GM18520 (cell line): ENCODE measurements around the gene SPRYD3.
"Not testable (repeated sequence)": the region's sequence is repeated elsewhere in the genome, so short reads cannot be mapped to it uniquely, and the experiment has no call there.

ENCODE experiments used
- ATAC-seq: cut with Tn5 transposase; IDR thresholded peaks from one replicate; pipeline ENCODE4 v1.9.1; 2021; ENCODE audit not compliant: unreplicated experiment

SPRYD3 gene, protein sequence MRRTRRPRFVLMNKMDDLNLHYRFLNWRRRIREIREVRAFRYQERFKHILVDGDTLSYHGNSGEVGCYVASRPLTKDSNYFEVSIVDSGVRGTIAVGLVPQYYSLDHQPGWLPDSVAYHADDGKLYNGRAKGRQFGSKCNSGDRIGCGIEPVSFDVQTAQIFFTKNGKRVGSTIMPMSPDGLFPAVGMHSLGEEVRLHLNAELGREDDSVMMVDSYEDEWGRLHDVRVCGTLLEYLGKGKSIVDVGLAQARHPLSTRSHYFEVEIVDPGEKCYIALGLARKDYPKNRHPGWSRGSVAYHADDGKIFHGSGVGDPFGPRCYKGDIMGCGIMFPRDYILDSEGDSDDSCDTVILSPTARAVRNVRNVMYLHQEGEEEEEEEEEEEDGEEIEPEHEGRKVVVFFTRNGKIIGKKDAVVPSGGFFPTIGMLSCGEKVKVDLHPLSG

DNA sequence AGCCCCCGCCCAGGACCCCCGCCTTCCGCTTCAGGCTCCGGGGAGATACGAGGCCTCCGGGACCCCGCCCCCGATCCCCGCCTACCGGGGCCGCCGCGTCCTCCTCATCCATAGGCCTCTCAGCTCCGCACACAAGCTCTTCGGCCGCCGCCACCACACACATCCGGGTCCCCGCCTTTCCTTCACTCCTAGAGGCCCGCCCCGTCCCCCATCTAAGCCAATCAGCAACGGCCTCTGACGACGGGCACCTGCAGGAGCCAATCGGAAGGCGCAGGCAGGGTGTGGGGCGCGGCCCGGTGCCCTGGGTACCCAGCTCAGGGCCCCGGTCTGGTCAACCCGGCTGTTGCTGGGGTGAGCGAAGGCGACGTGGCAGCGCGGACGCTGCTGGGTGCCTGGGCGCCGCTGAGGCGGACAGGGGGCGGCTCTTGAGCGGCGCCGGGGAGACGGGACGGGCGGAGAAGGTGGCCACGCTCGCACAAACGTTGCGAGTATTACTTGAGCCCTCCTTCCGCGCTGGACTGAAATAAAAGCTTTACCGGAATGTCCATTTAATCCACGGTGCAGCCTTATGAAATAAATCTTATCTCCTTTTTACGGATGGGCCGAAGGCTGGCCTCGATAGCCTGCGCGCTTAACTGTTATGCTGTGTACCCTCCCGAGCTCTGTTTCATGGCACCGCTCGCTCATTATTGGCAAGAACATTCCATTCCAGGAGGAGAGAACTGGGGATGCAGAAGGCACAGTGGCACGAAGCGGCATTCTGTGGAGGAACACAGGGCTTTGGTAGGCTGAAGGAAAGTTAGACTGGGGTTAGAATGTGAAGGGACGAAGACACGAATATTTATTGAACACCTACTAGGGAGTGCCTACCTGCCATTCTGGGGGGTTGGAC is at the start of gene SPRYD3:
TSS of gene SPRYD3 (minus strand) at position 165 of the 892 bp plus-strand sequence. CDS start at position 108, 57 bp downstream.
- peak; percentile 94 for ATAC-seq

DNA sequence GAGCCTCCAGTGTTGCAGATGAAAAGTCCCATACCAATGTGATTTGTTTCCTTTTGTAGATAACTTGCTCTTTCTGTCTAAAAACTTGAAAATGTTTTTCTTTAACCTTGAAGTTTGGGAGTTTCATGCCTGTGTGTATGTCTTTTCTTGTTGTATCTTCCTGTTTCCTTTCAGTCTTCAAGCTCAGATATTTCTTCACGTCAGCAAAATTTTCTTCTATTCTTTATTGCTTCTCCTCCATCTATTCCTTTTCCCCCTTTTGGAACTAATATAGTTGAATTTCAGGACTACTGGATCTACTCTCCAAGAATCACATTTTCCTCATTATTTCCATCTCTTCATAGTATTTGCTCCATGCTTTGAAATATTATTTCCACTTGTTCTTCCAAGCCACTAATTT is 48.0 kb upstream of the SPRYD3 start:
- no peak for ATAC-seq

DNA sequence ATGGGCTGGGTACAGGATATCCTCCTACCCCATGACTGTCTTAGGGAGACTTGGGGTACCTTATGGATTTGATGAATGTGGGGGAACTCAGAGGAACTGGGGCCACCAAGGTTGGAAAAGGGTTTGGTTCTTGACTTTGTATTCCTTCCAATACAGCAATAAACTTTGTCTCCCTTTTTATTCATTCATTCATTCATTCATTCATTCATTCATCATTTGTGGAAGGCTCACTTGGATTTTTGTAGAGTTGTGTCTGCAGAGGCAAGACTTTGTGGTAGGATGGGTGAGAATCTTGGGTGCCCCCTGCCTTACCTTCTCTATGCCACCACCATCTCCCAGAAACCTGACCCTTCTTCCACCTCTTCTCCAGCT is 45.1 kb upstream of the SPRYD3 start:
- no peak for ATAC-seq

DNA sequence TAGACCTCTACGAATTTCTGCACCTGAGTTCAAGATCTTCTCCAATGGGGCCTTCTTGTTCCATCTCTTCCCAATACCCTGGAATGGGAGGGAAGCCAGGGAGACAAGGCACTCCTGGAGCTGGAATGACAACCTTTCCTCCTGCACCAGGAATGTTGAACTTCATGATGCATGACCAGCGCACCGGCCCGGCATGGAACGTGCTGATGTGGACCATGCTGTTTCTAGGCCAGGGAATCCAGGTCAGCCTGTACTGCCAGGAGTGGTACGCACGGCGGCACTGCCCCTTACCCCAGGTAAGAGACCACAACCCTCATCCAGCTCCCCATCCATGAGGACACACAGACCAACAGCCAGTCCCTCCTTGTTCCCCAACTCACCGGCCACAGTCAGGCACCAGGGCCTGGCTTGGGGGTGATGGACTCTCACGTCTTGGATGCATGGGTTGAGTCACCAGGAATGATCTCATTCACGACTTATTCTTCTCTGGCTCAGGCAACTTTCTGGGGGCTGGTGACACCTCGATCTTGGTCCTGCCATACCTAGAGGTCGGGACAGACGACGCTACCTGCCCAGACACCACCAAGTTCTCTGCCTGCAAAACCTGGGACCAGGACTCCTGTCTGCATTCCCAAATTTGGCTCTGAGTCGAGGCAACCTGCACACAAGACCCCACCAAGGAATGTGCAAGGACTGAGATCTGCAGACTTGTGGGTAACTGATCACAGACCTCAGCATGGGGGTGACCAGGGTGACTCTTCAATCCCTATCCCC is 44.6 kb upstream of the SPRYD3 start:
- no peak for ATAC-seq

DNA sequence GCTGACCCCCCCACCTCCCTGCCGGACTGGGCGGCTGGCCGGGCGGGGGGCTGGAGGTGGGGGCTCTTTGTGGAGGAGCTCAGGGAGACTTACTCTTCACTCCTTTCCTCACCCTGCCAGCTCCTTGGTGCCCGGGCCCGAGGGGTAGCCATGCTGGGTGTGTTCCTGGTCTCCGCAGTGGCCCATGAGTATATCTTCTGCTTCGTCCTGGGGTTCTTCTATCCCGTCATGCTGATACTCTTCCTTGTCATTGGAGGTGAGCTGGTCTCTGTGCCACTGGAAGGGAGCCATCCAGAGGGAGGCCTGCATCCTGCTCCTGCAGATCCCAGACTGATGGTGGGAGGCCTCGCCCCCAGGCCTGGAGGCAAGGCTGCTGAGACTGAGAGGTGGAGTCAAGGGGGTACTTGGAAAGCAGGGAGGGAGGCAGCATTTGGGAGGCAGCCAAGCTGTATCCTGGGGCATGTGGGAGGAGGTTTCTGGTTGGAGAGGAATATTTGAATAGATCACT is 43.8 kb upstream of the SPRYD3 start:
- ATAC-seq = no peak

DNA sequence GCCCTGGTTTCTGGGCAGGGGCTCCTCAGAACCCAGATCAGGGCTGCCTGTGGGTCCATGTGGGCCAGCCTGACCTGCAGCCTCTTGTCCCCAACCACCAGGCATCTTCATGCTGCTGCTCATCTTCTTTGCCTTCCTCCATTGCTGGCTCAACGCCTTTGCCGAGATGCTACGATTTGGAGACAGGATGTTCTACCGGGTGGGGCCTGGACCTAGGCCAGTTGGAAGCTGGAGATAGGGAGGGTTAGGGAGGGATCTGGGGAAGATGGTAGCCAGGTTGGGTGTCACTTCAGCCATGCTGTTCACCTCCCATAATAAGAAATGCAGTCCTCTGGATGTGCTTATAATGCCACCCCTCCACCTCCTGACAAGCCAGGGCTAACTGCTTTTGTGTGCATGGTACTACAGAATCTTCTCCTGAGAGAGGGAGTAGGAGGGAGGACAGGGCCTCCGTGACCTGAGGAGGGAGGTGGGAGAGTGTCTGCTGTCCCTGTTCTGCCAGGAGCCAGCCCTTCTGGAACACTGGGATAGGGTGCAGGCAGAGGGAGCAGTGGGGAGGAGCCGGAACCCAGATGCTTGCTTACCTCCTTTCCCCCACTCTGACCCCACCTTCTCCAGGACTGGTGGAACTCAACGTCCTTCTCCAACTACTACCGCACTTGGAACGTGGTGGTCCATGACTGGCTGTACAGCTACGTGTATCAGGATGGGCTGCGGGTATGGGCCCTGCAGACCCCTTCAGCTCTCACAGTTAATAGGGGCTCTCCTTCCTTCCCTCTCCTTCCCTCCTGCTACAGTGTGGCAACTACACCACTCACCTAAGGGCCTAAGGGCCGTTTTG is 41.7 kb upstream of the SPRYD3 start:
- no peak for ATAC-seq

DNA sequence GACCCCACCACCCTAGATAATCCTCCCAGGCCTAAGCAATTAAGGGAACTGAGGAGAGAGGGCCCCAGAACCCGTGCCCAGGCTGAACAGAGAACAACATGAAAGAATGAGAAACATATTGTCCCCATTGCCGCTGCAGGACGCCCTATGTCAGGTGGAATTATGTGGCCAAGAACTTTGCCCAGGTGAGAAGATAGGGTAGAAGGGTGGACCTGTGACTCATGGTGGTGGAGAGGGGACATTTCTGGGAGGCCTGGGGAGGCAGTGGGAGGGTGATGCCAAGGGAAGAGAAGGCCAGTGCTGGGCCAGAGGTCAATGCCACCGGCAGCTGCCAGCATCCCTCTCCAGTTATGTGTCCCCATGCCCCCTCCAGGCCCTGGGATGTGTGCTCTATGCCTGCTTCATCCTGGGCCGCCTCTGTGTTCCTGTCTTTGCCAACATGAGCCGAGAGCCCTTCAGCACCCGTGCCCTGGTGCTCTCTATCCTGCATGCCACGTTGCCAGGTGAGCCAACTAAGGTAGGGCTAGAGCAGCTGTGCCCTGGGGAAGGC is 39.6 kb upstream of the SPRYD3 start:
- no peak for ATAC-seq

DNA sequence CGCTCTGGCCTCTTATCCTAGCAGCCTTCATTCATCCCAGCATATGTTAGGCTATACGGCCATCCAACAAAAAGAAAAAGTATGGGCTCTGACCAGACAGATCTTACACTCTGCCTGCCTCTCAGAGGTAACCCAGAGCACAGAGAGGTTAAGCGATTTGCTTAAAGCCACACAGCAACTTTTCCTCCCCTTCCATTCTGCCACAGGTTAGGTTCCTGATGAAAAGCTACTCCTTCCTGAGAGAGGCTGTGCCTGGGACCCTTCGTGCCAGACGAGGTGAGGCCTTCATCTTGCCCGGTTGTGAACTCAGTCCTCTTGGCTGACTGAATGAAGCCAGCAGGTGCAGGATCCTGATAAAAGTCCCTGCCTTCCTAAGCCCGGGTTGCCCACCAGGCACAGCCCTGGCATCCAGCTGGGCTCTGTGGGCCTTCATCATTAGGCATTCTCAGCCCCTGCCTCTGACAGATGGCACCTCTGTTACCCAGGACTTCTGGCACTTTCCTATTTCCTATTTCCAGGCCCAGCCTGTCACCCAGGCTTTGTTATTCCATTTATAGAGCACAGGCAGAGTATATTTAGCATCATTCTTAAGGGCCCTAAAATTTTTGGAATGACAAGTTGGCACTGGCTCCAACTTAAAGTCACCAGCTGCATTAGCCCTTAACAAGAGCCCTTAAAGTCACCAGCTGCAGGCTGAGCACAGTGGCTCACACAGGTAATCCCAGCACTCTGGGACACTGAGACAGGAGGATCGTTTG is 36.9 kb upstream of the SPRYD3 start:
- no peak for ATAC-seq

DNA sequence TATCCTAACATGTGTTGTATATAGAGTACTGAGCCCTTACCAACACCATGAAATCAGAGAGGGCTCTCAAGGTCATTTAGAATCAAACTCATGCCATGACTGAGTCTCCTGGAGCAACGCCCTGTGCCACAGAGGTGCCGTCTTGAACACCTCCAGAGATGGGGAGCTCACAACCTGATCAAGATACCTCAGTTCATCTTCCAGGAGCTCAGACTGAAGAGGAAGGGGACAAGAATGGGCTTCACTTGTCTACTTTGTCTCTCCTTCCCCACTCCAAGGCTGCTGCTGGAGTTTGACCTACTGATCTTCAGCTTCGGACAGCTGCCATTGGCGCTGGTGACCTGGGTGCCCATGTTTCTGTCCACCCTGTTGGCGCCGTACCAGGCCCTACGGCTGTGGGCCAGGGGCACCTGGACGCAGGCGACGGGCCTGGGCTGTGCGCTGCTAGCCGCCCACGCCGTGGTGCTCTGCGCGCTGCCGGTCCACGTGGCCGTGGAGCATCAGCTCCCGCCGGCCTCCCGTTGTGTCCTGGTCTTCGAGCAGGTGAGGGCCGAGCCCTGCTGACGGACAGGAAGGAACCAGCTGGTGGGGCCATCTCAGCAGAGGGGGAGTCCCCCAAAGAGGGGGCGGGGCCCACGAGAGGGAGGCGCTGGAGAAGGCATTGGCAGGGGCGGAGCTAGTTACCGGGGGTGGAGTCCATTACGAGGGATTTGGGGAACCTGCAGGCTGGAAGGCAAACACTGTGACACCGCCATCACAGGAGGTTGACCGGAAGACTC is 36.1 kb upstream of the SPRYD3 start:
- ATAC-seq = no peak

DNA sequence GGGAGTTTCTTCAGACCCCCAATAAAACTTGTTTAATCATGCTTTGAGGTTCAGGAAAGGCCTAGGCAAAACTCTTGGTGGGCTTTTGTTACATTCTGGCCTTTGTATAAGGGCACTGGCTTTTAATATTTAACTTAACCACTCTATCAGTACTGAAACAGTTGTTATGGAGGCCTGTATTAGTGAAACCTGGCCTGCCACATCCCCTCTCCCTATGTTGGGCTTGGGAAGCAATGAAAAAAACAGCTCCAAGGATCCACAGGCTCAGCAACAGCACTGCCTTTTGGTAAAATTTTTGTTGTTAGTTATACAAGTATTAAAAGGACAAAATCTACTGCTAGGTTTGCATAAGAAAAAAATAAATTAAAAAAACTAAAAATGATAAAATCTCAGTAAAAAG is 34.8 kb upstream of the SPRYD3 start:
- no peak for ATAC-seq

DNA sequence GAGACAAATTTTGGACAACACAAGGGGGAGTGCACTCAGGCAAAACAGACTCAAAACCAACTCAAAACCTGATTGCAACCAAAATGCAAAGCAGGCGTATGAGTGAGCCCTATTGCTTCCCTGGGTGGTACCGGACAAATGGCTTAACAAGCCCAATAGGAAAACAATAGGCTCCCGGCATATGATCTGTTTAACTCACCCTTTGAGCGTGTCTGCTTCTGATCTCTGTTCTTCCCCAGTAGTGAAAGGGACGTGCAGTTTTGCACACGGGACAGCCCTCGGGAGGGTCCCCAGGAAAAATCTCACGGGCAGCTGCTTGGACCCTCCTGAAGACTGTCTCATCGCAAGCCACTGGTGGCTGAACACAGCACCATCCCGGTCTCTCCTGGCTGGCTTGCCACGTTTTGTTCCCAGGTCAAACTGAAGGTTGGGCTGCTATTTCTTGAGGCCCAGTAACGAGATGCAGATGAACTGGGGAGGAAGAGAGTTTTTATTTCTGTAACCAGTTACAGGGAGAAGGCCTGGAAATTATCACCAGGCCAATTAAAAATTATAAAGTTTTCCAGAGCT is 34.0 kb upstream of the SPRYD3 start:
- ATAC-seq = no peak

DNA sequence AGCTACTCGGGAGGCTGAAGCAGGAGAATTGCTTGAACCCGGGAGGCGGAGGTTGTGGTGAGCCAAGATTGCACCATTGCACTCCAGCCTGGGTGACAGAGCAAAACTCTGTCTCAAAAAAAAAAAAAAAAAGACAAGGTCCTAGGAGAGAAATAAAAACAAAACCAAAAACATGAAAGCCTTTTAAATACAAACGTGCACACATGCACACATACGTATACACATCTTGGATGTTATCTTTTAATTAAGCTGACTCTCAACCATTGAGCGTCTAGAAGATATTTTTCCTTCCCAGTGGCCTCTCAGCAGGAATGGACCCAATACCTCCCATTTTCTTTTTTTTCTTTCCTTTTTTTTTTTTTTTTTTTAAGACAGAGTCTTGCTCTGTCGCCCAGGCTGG is 33.2 kb upstream of the SPRYD3 start:
- not testable (repeated sequence) for ATAC-seq

DNA sequence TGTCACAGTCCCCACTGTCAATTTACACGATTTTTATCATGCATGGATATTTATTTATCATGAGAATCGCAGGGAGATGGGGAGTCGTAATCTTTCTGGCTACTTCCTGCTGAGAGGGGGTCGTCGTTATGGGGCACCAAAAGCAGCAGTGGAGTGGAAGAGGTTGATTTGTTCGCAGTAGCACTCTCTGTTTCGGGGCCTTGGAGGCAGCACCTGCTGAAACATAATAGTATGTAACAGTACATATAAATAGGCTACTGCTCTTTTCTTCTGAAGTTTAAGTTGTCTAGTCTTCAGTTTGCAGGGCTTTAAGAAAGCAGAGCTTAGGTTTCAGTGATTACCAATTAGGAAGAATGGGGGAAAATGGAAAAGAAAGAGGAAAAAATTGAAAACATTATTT is 27.9 kb upstream of the SPRYD3 start:
- ATAC-seq = no peak

DNA sequence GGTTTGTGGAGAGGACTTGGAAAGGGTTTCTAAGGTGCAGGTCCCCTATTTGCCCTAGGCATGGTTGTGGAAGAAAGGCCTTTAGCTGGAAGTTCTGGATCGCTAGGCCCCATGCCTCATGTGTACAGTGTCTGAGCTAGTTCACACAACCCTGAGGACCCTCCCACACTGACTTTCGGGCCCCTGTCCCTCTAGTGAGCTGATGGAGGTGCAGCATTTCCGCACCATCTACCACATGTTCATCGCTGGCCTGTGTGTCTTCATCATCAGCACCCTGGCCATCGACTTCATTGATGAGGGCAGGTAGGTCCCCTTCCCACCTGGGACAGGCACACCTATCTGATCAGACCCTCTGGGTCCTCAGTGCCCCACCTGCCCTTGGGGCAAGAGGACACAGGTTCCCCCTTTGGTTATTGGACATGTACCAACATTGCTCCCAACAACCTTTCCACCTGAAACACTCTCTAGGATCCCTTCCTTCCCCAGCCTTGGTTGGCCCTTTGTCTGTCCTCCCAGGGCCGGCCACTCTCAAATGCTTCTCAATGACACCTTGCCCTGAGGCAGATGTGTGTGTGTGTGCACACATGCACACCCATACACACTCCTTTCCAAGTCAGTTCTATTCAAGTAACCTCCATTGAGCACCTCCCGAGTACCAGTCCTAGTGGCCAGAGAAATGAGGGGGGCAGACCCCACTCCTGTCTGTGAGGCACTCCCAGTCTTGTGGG is 26.7 kb upstream of the SPRYD3 start:
- no peak for ATAC-seq

DNA sequence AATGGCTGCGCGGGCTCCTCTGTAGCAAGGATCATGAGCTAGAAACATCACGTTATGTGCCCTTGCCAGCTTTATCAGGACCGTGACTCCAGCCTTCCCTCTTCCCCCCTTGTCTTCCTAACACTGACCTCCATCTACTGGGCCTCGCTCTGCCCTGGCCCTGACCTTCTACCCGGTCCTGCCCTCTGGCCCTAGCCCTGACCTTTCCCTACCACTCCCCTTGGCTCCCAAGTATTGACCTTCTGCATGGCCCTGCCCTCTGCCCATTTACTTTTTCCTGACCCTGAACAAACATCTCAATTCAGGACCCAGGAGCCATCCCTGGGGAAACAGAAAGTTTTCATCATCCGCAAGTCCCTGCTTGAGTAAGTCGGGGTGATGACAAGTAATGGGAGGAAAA is 26.1 kb upstream of the SPRYD3 start:
- ATAC-seq = no peak

DNA sequence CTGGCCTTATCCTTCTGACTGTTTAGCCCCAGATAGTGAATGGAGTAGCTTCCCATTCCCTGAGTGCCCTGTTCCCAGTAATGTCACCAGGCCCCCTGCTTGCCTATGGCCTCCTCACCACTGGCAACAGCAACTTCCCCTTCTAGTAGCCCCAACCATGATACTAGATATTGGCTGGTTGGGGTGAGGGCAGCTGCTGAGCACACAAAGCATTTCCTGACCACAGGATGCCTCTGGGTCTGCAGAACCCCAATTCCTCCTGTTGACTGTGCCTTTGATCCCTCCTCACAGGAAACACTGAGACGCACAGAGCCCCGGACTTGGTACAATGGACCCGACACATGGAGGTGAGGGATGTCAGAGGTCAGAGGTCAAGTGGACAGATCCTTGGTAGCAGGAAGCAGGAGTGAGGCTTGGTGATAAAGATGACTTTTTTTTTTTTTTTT is 24.7 kb upstream of the SPRYD3 start:
- no peak for ATAC-seq
